ENCODE results near the gene ERCC6L2. TPM values are rescaled to one million over a fixed set of nuclear protein-coding genes. Genes with fewer than 3 reads are reported as not detected.

ERCC6L2 gene
- total RNA-seq, 3 donors from 2014 or later, result 32.4 to 69.4 (median 51.4) TPM

DNA sequence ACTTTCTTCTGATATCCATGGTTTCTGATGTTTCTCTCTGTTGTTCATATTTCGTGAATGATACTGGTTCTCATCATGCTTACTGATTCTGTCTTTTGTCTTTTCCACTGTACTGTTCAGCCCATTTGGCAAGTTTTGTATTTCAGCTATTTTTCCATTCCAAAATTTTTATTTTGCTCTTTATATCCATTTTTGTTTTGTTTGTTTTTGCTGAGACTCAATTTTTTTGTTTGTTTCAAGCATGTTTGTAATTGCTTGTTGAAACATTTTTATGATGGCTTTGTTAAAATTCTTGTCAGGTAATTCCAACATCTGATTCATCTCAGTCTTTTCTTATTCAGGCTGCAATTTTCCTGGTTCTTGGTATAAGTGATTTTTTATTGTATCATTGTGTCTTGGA is 64.0 kb downstream of the ERCC6L2 start:
- no peaks in the 10 kb centered on the region for H3K36me3 ChIP-seq (ENCODE audit: low read depth)
- H3K4me3 ChIP-seq, result no peak overlapping the region
- H3K4me1 ChIP-seq (ENCODE audit: low read depth), result no peaks in the 10 kb centered on the region
- no peaks in the 10 kb centered on the region for H3K9me3 ChIP-seq
- DNase-seq, result no peak
- TF ChIP-seq, protein P1, sequence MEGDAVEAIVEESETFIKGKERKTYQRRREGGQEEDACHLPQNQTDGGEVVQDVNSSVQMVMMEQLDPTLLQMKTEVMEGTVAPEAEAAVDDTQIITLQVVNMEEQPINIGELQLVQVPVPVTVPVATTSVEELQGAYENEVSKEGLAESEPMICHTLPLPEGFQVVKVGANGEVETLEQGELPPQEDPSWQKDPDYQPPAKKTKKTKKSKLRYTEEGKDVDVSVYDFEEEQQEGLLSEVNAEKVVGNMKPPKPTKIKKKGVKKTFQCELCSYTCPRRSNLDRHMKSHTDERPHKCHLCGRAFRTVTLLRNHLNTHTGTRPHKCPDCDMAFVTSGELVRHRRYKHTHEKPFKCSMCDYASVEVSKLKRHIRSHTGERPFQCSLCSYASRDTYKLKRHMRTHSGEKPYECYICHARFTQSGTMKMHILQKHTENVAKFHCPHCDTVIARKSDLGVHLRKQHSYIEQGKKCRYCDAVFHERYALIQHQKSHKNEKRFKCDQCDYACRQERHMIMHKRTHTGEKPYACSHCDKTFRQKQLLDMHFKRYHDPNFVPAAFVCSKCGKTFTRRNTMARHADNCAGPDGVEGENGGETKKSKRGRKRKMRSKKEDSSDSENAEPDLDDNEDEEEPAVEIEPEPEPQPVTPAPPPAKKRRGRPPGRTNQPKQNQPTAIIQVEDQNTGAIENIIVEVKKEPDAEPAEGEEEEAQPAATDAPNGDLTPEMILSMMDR (IDR thresholded peaks at IDR 0.05), result no peak
- intact Hi-C loops (cut with DNase I, micrococcal nuclease), result no loop called here
- ATAC-seq, result no peak

DNA sequence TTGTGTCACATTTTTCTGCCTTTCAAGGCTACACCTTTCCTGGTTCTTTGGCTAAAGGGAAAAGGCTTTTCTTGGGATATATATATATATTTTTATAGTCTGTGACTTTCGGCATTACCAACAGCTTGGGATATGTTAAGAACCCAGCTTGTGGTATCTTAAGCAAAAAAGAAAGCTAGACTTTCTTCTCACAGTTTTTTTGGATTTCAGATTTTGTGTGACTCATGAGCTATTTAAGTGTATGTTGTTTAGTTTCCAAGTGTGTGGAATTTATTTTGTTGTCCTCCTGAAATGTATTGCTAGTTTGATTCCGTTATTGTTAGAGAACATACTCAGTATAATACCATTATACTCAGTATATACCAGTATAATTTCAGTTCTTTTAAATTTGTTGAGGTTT is 64.8 kb downstream of the ERCC6L2 start:
- Histone ChIP-seq H3K4me3 (no peak overlapping the region), H3K4me1 (ENCODE audit: low read depth) (no peaks in the 10 kb centered on the region), H3K36me3 (ENCODE audit: low read depth) (no peaks in the 10 kb centered on the region), H3K9me3 (no peaks in the 10 kb centered on the region)
- intact Hi-C loops (cut with DNase I, micrococcal nuclease), result no loop called here
- ATAC-seq (no peak), DNase-seq (no peak)
- TF ChIP-seq, protein P1 (IDR thresholded peaks at IDR 0.05), result no peak

DNA sequence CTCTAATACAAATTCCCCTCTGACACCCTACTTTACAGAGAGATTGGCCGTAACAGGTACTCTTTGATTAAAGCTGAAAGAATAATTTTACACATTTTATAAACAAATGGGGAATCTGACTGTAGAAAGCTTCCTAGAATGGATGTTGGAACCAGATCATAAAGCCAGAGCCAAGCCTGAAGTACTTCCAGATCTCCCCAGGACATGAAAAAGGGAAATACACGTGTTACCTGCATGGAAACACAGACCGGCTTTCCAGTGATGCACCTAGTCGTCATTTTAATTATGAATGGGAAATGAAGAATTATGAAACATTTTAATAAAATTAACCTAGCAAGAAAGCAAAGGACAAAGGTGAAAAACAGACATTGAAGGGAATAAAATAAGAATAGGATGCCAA is 66.5 kb downstream of the ERCC6L2 start:
- ATAC-seq (no peak), DNase-seq (no peak)
- H3K9me3 ChIP-seq, result no peaks in the 10 kb centered on the region
- intact Hi-C loops (cut with DNase I, micrococcal nuclease), result no loop called here
- H3K4me3 ChIP-seq, result no peak overlapping the region
- TF ChIP-seq, protein P1 (IDR thresholded peaks at IDR 0.05), result no peak
- H3K4me1 ChIP-seq (ENCODE audit: low read depth), result no peaks in the 10 kb centered on the region
- H3K36me3 ChIP-seq (ENCODE audit: low read depth), result no peaks in the 10 kb centered on the region

GRCh38 chr9:95947118-95947517 is 71.6 kb downstream of the ERCC6L2 start:
- no peak overlapping the region for H3K4me3 ChIP-seq
- TF ChIP-seq, protein P1 (IDR thresholded peaks at IDR 0.05), result no peak
- ATAC-seq (no peak), DNase-seq (no peak)
- no peaks in the 10 kb centered on the region for H3K4me1 ChIP-seq (ENCODE audit: low read depth)
- H3K36me3 ChIP-seq (ENCODE audit: low read depth), result no peaks in the 10 kb centered on the region
- intact Hi-C loops (cut with DNase I, micrococcal nuclease), result no loop called here
- H3K9me3 ChIP-seq, result peaks cover 9% of the 10 kb centered on the region

- intact Hi-C loops (cut with DNase I, micrococcal nuclease), result no loop called here
- ATAC-seq, result no peak
- TF ChIP-seq, protein P1 (IDR thresholded peaks at IDR 0.05), result no peak
Observed at GRCh38 chr9:95952471-95952870, 77.0 kb downstream of the ERCC6L2 start.

DNA sequence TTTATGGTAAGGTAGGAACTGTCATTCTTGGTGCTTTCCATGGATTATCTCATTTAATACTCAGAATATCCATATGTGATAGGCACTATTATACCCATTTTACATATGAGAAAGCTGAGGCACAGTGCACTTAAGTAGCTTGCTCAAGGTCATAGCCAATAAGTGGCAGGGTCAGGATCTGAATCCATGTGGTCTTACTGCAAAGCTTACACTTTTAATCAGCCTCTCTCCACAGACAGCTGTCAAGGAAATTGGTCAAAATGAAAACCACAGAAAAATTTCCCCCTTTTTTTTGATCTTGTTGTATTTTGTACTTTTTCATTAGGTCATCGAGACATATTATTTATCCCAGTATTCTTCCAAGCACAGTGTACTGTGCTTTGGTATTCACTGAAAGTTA is 78.5 kb downstream of the ERCC6L2 start:
- DNase-seq (no peak), ATAC-seq (no peak)
- H3K36me3 ChIP-seq (ENCODE audit: low read depth), result no peaks in the 10 kb centered on the region
- no peaks in the 10 kb centered on the region for H3K4me1 ChIP-seq (ENCODE audit: low read depth)
- intact Hi-C loops (cut with DNase I, micrococcal nuclease), result no loop called here
- peaks cover 8% of the 10 kb centered on the region for H3K9me3 ChIP-seq
- TF ChIP-seq, protein P1 (IDR thresholded peaks at IDR 0.05), result no peak
- H3K4me3 ChIP-seq, result no peak overlapping the region

More at GRCh38 chr9:95952471-95952870, 77.0 kb downstream of the ERCC6L2 start:
- Histone ChIP-seq H3K9me3 (peaks cover 14% of the 10 kb centered on the region), H3K4me3 (no peak overlapping the region), H3K4me1 (ENCODE audit: low read depth) (no peaks in the 10 kb centered on the region), H3K36me3 (ENCODE audit: low read depth) (no peaks in the 10 kb centered on the region)
- no peak for DNase-seq

Data from mucosa of descending colon (tissue), 3 donors.